ENCODE results near the gene ZBTB21. TPM values are rescaled to one million over a fixed set of nuclear protein-coding genes. Genes with fewer than 3 reads are reported as not detected.

Gene ZBTB21
- total RNA-seq, 1 donor from 2014 or later, result 5.5 TPM

- ATAC-seq (ENCODE audit: poor library complexity), result no peak
- DNase-seq, result no peak
- intact Hi-C loops (cut with DNase I), result no loop called here
Measured at GRCh38 chr21:42041246-42041645, 31.1 kb upstream of the ZBTB21 start.

GRCh38 chr21:42040411-42041180, 30.4 kb upstream of the ZBTB21 start:
- intact Hi-C loops (cut with DNase I), result no loop called here
- DNase-seq (no peak), ATAC-seq (ENCODE audit: poor library complexity) (peak; percentile 55)

- intact Hi-C loops (cut with DNase I), result no loop called here
- DNase-seq (peak; percentile 64), ATAC-seq (ENCODE audit: poor library complexity) (peak; percentile 73)
Measured at GRCh38 chr21:42039911-42040351, 29.8 kb upstream of the ZBTB21 start.

GRCh38 chr21:42039470-42039901, 29.3 kb upstream of the ZBTB21 start:
- ATAC-seq (ENCODE audit: poor library complexity), result peak; percentile 75
- intact Hi-C loops (cut with DNase I), result no loop called here
- DNase-seq, result no peak

- peak; percentile 17 for ATAC-seq (ENCODE audit: poor library complexity)
- DNase-seq, result no peak
- intact Hi-C loops (cut with DNase I), result no loop called here
Measured at GRCh38 chr21:42038826-42039425, 28.8 kb upstream of the ZBTB21 start.

- ATAC-seq (ENCODE audit: poor library complexity), result no peak
- intact Hi-C loops (cut with DNase I), result no loop called here
- no peak for DNase-seq
Measured at GRCh38 chr21:42038393-42038792, 28.2 kb upstream of the ZBTB21 start.

- intact Hi-C loops (cut with DNase I), result no loop called here
Measured at GRCh38 chr21:42037943-42038342, 27.8 kb upstream of the ZBTB21 start.

GRCh38 chr21:42037516-42037915, 27.4 kb upstream of the ZBTB21 start:
- ATAC-seq (ENCODE audit: poor library complexity) (no peak), DNase-seq (no peak)
- intact Hi-C loops (cut with DNase I), result no loop called here

More at GRCh38 chr21:42037943-42038342, 27.8 kb upstream of the ZBTB21 start:
- no peak for ATAC-seq (ENCODE audit: poor library complexity)
- DNase-seq, result no peak

- ATAC-seq (ENCODE audit: poor library complexity) (no peak), DNase-seq (no peak)
- intact Hi-C loops (cut with DNase I), result no loop called here
Measured at GRCh38 chr21:42036313-42036712, 26.2 kb upstream of the ZBTB21 start.

GRCh38 chr21:42032968-42033367, 22.8 kb upstream of the ZBTB21 start:
- no peak for DNase-seq
- ATAC-seq (ENCODE audit: poor library complexity), result no peak
- intact Hi-C loops (cut with DNase I), result no loop called here

GRCh38 chr21:42032266-42032665, 22.1 kb upstream of the ZBTB21 start:
- intact Hi-C loops (cut with DNase I), result no loop called here
- ATAC-seq (ENCODE audit: poor library complexity) (no peak), DNase-seq (no peak)

- no peak for ATAC-seq (ENCODE audit: poor library complexity)
- intact Hi-C loops (cut with DNase I), result no loop called here
- DNase-seq, result no peak
Measured at GRCh38 chr21:42031816-42032215, 21.7 kb upstream of the ZBTB21 start.

- no peak for ATAC-seq (ENCODE audit: poor library complexity)
Measured at GRCh38 chr21:42031241-42031640, 21.1 kb upstream of the ZBTB21 start.

GRCh38 chr21:42030311-42030710, 20.2 kb upstream of the ZBTB21 start:
- DNase-seq (no peak), ATAC-seq (ENCODE audit: poor library complexity) (no peak)
- intact Hi-C loops (cut with DNase I), result no loop called here

More at GRCh38 chr21:42031241-42031640, 21.1 kb upstream of the ZBTB21 start:
- no peak for DNase-seq
- intact Hi-C loops (cut with DNase I), result no loop called here

GRCh38 chr21:42028766-42029425, 18.7 kb upstream of the ZBTB21 start:
- intact Hi-C loops (cut with DNase I), result no loop called here
- ATAC-seq (ENCODE audit: poor library complexity) (no peak), DNase-seq (no peak)

- ATAC-seq (ENCODE audit: poor library complexity) (no peak), DNase-seq (no peak)
- intact Hi-C loops (cut with DNase I), result no loop called here
Measured at GRCh38 chr21:42027822-42028765, 17.9 kb upstream of the ZBTB21 start.

GRCh38 chr21:42027085-42027821, 17.1 kb upstream of the ZBTB21 start:
- intact Hi-C loops (cut with DNase I), result no loop called here
- DNase-seq (no peak), ATAC-seq (ENCODE audit: poor library complexity) (no peak)

GRCh38 chr21:42026082-42026435, 15.9 kb upstream of the ZBTB21 start:
- intact Hi-C loops (cut with DNase I), result no loop called here
- DNase-seq (no peak), ATAC-seq (ENCODE audit: poor library complexity) (no peak)
